Measurements from ENCODE around the gene CDH4. TPM values are rescaled to one million over a fixed set of nuclear protein-coding genes. Genes with fewer than 3 reads are reported as not detected.

CDH4 gene
- total and polyA plus RNA-seq, 2 of the 8 experiments (the other 6 are each of a cell fraction or from before 2014, with no cell fraction given): 4.3 to 7.9 TPM

- 0 out of 2 replicates have a peak overlapping the region, but pooled peaks have one; percentile 68 for H2BK5ac ChIP-seq (ENCODE audit: low read depth, low read length)
- H3K4me2 ChIP-seq (ENCODE audit: insufficient read depth in 1 of 2, low read depth in 2 of 2, low read length in 2 of 2): no peak overlapping the region; a peak in 1 of 4 replicates
- no peaks in the 10 kb centered on the region for H3K27me3 ChIP-seq (replicated peaks in 1 of 4; ENCODE audit: control insufficient read depth in 3 of 4, extremely low read depth in 1 of 4, insufficient read depth in 3 of 4, low read length in 3 of 4)
- ChIA-PET CTCF (ENCODE audit: partially characterized antibody) (interaction anchor here (0.6 to 1.3 kb wide), 4 partner anchors 15 to 438 kb away, joined by 3 to 4 read pairs (median 3); no protein-coding TSS in a partner anchor), POLR2A (ENCODE audit: partially characterized antibody) (interaction anchor here (0.6 kb wide), 1 partner anchor 280 kb away, joined by 3 read pairs; no protein-coding TSS in a partner anchor)
- no peak overlapping the region for H4K5ac ChIP-seq (ENCODE audit: insufficient read length, low read depth, low read length)
- H3K4me3 ChIP-seq (ENCODE audit: extremely low read depth in 1 of 4, insufficient read depth in 2 of 4, low read depth in 3 of 4, low read length in 4 of 4): no peak overlapping the region
- H3K56ac ChIP-seq (replicated peaks; ENCODE audit: insufficient read length, low read depth, low read length): no peak overlapping the region
- H2BK15ac ChIP-seq (ENCODE audit: low read length): peak overlapping the region; percentile 53; the same call in 1 of the 2 replicates
- FAIRE-seq (no peak), DNase-seq (ENCODE audit: low read depth in 1 of 2, low spot score in 2 of 2) (peak; percentile 17 to 66)
- H3K18ac ChIP-seq (ENCODE audit: extremely low read depth, low read length): no peak overlapping the region
- no peak overlapping the region for H4K8ac ChIP-seq (ENCODE audit: extremely low read depth, insufficient read depth, low read length)
- H2BK120ac ChIP-seq (replicated peaks; ENCODE audit: low read depth, low read length): no peak overlapping the region
- H2BK20ac ChIP-seq (ENCODE audit: low read length): no peak overlapping the region
- no peaks in the 10 kb centered on the region for H3K23me2 ChIP-seq (ENCODE audit: low read depth, low read length)
- TF ChIP-seq JUND (IDR thresholded peaks at IDR 0.05; ENCODE audit: low read length): no peak
- TF ChIP-seq JUN (IDR thresholded peaks at IDR 0.05; ENCODE audit: low read depth, low read length): no peak
- no peak for TF ChIP-seq HDAC6 (IDR thresholded peaks at IDR 0.05; ENCODE audit: low read depth, low read length)
- TF ChIP-seq MAFK (IDR thresholded peaks at IDR 0.05; ENCODE audit: low read depth, low read length): no peak
- TF ChIP-seq E2F6 (IDR thresholded peaks at IDR 0.05): no peak
- no peak for TF ChIP-seq KDM4A (IDR thresholded peaks at IDR 0.05; ENCODE audit: low read depth, low read length, severe bottlenecking)
- no peak for TF ChIP-seq TCF12 (IDR thresholded peaks at IDR 0.05; ENCODE audit: low read depth, low read length)
- no peak for TF ChIP-seq CHD1 (IDR thresholded peaks at IDR 0.05; ENCODE audit: low read depth, low read length)
- H3K79me1 ChIP-seq (ENCODE audit: low read depth, low read length): no peaks in the 10 kb centered on the region
- H3K9me3 ChIP-seq (ENCODE audit: insufficient read depth in 2 of 2, low read depth in 1 of 2, low read length in 1 of 2): no peaks in the 10 kb centered on the region; a peak in 1 of 4 replicates
- no peak overlapping the region for H2BK12ac ChIP-seq (ENCODE audit: low read depth, low read length)
- H3K9ac ChIP-seq (replicated peaks in 1 of 4; ENCODE audit: extremely low read depth in 1 of 4, low read depth in 3 of 4, low read length in 3 of 4): no peak overlapping the region
- WGBS, 2 experiments (ENCODE audit: extremely low coverage in 1 of 2, insufficient coverage in 1 of 2, insufficient read length in 1 of 2, insufficient replicate concordance in 2 of 2, low coverage in 1 of 2, low lambda C conversion rate in 2 of 2, missing lambda C conversion rate in 1 of 2): 78% methylated on average over 30 of the region's 36 CpGs; no CpG with 5 or more reads in 1 of the 2 experiments
- no peak overlapping the region for H3K4ac ChIP-seq (replicated peaks; ENCODE audit: insufficient read length, low read depth, low read length)
- H4K20me1 ChIP-seq (replicated peaks in 1 of 2; ENCODE audit: control insufficient read depth in 1 of 2, insufficient read depth in 2 of 2, low read length in 2 of 2): peaks cover 0 to 3% of the 10 kb centered on the region in 2 experiments
- no peak overlapping the region for H2AFZ ChIP-seq (ENCODE audit: low read length)
- H3K4me1 ChIP-seq (replicated peaks in 1 of 4; ENCODE audit: control insufficient read depth in 3 of 4, insufficient read depth in 4 of 4, low read length in 3 of 4): peaks cover 0 to 27% (median 8%) of the 10 kb centered on the region in 4 experiments; a peak in 5 of 7 replicates
- H2AK5ac ChIP-seq (ENCODE audit: low read depth, low read length): no peak overlapping the region
- no peak overlapping the region for H3K14ac ChIP-seq (ENCODE audit: insufficient read length)
- H3K79me2 ChIP-seq (ENCODE audit: control insufficient read depth in 1 of 2, insufficient read depth in 2 of 2, low read length in 2 of 2): no peaks in the 10 kb centered on the region
- H4K91ac ChIP-seq (replicated peaks; ENCODE audit: insufficient read length, low read length): peak overlapping the region; percentile 40
- H3K23ac ChIP-seq (ENCODE audit: insufficient read length): no peak overlapping the region
- H3K27ac ChIP-seq (ENCODE audit: low read depth, low read length): no peak overlapping the region
- no peaks in the 10 kb centered on the region; a peak in 1 of 8 replicates for H3K36me3 ChIP-seq (ENCODE audit: control insufficient read depth in 2 of 4, insufficient read depth in 4 of 4, low read length in 3 of 4)
Observed at GRCh38 chr20:61933951-61934715, 682.1 kb downstream of the CDH4 start.

All from H1 (cell line).